Osteoblast (primary cell): ENCODE data around the gene ZC3H18. TPM values are rescaled to one million over a fixed set of nuclear protein-coding genes. Genes with fewer than 3 reads are reported as not detected.

Source experiments
- DNase-seq: peaks from one replicate; pipeline ENCODE4 v3.0.0; 2011; ENCODE audit warnings: low spot score, mixed read lengths; ENCODE audit not compliant: insufficient read length; ENCODE audit errors: missing footprints
- H2AFZ ChIP-seq: 2 replicates; pipeline ENCODE4 v1.6.0; 2011; ENCODE audit warnings: mild to moderate bottlenecking, low read length
- H3K27ac ChIP-seq: 2 replicates; pipeline ENCODE4 v1.5.1; 2011; ENCODE audit warnings: mild to moderate bottlenecking, low read depth, low read length, moderate library complexity
- H3K27me3 ChIP-seq: 2 replicates; pipeline ENCODE4 v1.6.0; 2012; ENCODE audit warnings: mild to moderate bottlenecking, control low read depth, inconsistent platforms, low read length, moderate library complexity; ENCODE audit not compliant: insufficient read depth
- H3K36me3 ChIP-seq: 2 replicates; pipeline ENCODE4 v1.5.1; 2011; ENCODE audit warnings: mild to moderate bottlenecking, low read length, control low read depth, moderate library complexity; ENCODE audit not compliant: insufficient read depth
- H3K4me1 ChIP-seq: 2 replicates; pipeline ENCODE4 v1.5.1; 2011; ENCODE audit warnings: mild to moderate bottlenecking, low read length, control low read depth, moderate library complexity; ENCODE audit not compliant: insufficient read depth
- H3K4me2 ChIP-seq: 2 replicates; pipeline ENCODE4 v1.6.0; 2011; ENCODE audit warnings: mild to moderate bottlenecking, low read length; ENCODE audit not compliant: insufficient read depth
- H3K4me3 ChIP-seq: fragments of 200-600 bp; sonication (generic); 3 replicates; pipeline ENCODE4 v1.5.1; 2012; ENCODE audit warnings: mild to moderate bottlenecking, low read length, inconsistent platforms; ENCODE audit not compliant: insufficient read depth
- H3K79me2 ChIP-seq: 2 replicates; pipeline ENCODE4 v1.6.0; 2012; ENCODE audit warnings: mild to moderate bottlenecking, low read length, control low read depth, inconsistent platforms; ENCODE audit not compliant: insufficient read depth
- H3K9me3 ChIP-seq: 2 replicates; pipeline ENCODE4 v1.5.1; 2011; ENCODE audit warnings: low read depth, low read length, control low read depth
- H4K20me1 ChIP-seq: 2 replicates; pipeline ENCODE4 v1.6.0; 2012; ENCODE audit warnings: mild to moderate bottlenecking, low read length, control low read depth; ENCODE audit not compliant: insufficient read depth
- total RNA-seq: library from RNA; depleted of rRNA; stranded (reverse); fragments of >200 nt; gene quantifications from 2 replicates; pipeline ENCODE4 v1.2.3, GENCODE V29; 2012
- TF ChIP-seq, protein P1 (sequence below): IDR thresholded peaks from 2 replicates; pipeline ENCODE4 v1.5.1; 2011; ENCODE audit warnings: mild to moderate bottlenecking, low read depth, low read length, moderate library complexity; ENCODE audit errors: extremely low read depth

Gene ZC3H18
- total RNA-seq, 1 donor = 10.9 TPM

GRCh38 chr16:88640498-88641247, 70.5 kb downstream of the ZC3H18 start:
- TF ChIP-seq, protein P1, sequence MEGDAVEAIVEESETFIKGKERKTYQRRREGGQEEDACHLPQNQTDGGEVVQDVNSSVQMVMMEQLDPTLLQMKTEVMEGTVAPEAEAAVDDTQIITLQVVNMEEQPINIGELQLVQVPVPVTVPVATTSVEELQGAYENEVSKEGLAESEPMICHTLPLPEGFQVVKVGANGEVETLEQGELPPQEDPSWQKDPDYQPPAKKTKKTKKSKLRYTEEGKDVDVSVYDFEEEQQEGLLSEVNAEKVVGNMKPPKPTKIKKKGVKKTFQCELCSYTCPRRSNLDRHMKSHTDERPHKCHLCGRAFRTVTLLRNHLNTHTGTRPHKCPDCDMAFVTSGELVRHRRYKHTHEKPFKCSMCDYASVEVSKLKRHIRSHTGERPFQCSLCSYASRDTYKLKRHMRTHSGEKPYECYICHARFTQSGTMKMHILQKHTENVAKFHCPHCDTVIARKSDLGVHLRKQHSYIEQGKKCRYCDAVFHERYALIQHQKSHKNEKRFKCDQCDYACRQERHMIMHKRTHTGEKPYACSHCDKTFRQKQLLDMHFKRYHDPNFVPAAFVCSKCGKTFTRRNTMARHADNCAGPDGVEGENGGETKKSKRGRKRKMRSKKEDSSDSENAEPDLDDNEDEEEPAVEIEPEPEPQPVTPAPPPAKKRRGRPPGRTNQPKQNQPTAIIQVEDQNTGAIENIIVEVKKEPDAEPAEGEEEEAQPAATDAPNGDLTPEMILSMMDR = no peak
- no peak overlapping the region for H3K4me2 ChIP-seq
- no peaks in the 10 kb centered on the region for H3K79me2 ChIP-seq
- H2AFZ ChIP-seq = no peak overlapping the region
- H3K4me3 ChIP-seq = no peak overlapping the region
- no peaks in the 10 kb centered on the region for H3K36me3 ChIP-seq
- no peaks in the 10 kb centered on the region for H3K4me1 ChIP-seq
- DNase-seq = peak; percentile 93
- peaks cover 39% of the 10 kb centered on the region for H3K27me3 ChIP-seq
- H3K9me3 ChIP-seq = no peaks in the 10 kb centered on the region
- H3K27ac ChIP-seq = no peak overlapping the region
- H4K20me1 ChIP-seq = peaks cover 3% of the 10 kb centered on the region

GRCh38 chr16:88642881-88643643, 72.9 kb downstream of the ZC3H18 start:
- TF ChIP-seq, protein P1 = no peak
- Histone ChIP-seq H2AFZ (no peak overlapping the region), H3K79me2 (no peaks in the 10 kb centered on the region), H3K27me3 (peaks cover 31% of the 10 kb centered on the region), H3K4me3 (no peak overlapping the region), H3K4me1 (no peaks in the 10 kb centered on the region), H4K20me1 (peaks cover 4% of the 10 kb centered on the region), H3K9me3 (no peaks in the 10 kb centered on the region), H3K36me3 (no peaks in the 10 kb centered on the region), H3K4me2 (no peak overlapping the region), H3K27ac (no peak overlapping the region)
- no peak for DNase-seq

DNA sequence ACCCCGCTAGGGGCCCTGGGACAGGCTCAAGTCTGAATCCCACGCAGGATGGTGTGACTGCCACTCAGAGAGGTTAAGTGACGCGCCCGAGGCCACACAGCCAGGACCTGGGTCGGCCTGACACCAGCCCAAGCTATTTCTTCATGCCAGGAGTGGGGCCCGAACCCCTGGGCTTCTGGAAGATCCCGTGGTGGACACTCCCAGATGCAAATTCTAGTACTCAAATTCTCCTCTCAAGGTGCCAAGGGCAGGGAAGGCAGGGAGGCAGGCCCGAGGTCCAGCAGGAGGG, 73.4 kb downstream of the ZC3H18 start:
- Histone ChIP-seq H3K4me2 (no peak overlapping the region), H3K27me3 (peaks cover 26% of the 10 kb centered on the region), H4K20me1 (peaks cover 4% of the 10 kb centered on the region), H2AFZ (no peak overlapping the region), H3K4me3 (no peak overlapping the region), H3K27ac (no peak overlapping the region), H3K36me3 (no peaks in the 10 kb centered on the region), H3K9me3 (no peaks in the 10 kb centered on the region), H3K79me2 (no peaks in the 10 kb centered on the region), H3K4me1 (no peaks in the 10 kb centered on the region)
- no peak for DNase-seq
- TF ChIP-seq, protein P1 = no peak

DNA sequence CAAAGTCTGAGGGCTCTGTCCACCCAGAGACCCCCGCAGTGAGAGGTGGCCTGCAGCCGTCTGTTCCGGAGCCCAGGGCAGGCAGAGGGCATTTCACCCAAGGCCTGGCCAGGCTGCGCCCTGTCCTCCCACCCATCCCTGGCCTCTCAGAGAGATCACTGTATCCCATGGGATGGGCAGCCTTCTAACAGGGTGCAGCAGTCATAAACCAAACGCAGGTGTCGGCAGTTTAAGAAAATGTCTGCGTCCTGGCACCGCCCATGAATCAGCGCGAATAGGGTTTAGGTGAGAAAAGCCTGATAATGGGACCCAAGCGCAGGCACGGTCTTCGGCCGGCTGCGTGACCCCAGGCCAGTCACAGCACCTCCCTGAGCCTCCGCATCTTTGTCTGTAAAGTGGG, 75.3 kb downstream of the ZC3H18 start:
- Histone ChIP-seq H3K4me3 (no peak overlapping the region), H3K79me2 (peaks cover 3% of the 10 kb centered on the region), H4K20me1 (peaks cover 13% of the 10 kb centered on the region), H3K4me2 (no peak overlapping the region), H2AFZ (no peak overlapping the region), H3K27me3 (peaks cover 7% of the 10 kb centered on the region), H3K9me3 (no peaks in the 10 kb centered on the region), H3K4me1 (peaks cover 5% of the 10 kb centered on the region), H3K27ac (no peak overlapping the region), H3K36me3 (no peaks in the 10 kb centered on the region)
- no peak for DNase-seq
- TF ChIP-seq, protein P1 = no peak
